D721Med (cell line): ENCODE results near the gene RETREG1.
A peak's percentile ranks its signal among the peaks of the same experiment; 100 is the strongest.

Source experiments
- DNase-seq: peaks from one replicate; pipeline ENCODE4 v3.0.0; 2011; ENCODE audit warnings: low spot score; ENCODE audit not compliant: insufficient read length
- FAIRE-seq: peaks from 2 replicates; lab custom pipeline; 2011; peaks lifted over from hg19 to GRCh38; lab: Jason Lieb, UNC
- TF ChIP-seq, protein P1 (sequence below): IDR thresholded peaks from 2 replicates; pipeline ENCODE4 v1.5.1; 2012; ENCODE audit warnings: mild to moderate bottlenecking, control low read depth; ENCODE audit not compliant: insufficient read depth; ENCODE audit errors: missing control alignments

The RETREG1 gene

DNA sequence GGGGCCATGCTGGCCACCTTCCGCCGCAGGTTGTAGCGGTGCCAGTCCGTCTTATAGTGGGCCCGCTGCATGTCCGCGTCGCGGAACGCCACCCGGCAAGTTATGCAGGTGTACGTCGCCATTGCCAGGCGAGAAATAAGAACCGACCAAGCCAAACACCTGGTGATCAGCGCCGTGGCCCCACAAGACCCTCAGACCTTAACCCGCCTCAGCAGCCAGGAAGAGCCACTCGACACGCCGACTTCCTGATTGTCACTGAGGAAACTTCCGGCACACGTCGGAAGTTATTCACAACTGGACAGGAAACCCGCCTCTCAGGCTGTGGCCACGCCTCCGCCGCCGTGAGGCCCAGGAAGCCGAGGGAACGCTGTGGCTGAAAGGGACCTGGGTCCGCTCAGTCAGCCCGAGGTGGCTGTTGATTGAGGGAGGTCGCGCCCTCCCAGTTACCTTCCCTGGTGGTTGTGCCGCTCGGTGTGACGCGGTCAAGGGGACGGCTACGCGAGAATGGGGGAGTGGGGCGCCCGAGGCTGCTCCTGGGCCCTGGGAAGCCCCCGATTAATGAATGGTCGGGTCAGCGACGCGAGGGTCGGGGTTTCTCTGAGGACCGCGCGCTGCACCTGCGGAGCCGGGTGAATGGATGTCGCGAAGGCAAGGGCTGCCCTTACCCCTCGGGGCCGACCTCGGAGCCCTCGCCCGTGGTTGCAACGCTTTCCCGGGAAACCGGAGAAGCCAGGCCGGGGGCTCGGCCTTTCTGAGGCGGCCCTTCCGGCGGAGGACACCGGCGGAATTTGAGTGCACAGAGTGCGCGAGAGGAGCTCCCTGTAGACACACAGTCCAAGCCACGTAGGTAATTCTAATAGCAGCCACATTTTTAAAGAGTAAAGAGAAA is 151.0 kb downstream of the RETREG1 start, which contains the start of gene ZNF622:
Gene ZNF622 (minus strand): TSS at position 257 of the 889 bp plus-strand sequence. CDS start 135 bp downstream, at position 122.
- TF ChIP-seq, protein P1, sequence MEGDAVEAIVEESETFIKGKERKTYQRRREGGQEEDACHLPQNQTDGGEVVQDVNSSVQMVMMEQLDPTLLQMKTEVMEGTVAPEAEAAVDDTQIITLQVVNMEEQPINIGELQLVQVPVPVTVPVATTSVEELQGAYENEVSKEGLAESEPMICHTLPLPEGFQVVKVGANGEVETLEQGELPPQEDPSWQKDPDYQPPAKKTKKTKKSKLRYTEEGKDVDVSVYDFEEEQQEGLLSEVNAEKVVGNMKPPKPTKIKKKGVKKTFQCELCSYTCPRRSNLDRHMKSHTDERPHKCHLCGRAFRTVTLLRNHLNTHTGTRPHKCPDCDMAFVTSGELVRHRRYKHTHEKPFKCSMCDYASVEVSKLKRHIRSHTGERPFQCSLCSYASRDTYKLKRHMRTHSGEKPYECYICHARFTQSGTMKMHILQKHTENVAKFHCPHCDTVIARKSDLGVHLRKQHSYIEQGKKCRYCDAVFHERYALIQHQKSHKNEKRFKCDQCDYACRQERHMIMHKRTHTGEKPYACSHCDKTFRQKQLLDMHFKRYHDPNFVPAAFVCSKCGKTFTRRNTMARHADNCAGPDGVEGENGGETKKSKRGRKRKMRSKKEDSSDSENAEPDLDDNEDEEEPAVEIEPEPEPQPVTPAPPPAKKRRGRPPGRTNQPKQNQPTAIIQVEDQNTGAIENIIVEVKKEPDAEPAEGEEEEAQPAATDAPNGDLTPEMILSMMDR, result no peak
- FAIRE-seq (no peak), DNase-seq (peak; percentile 29)

DNA sequence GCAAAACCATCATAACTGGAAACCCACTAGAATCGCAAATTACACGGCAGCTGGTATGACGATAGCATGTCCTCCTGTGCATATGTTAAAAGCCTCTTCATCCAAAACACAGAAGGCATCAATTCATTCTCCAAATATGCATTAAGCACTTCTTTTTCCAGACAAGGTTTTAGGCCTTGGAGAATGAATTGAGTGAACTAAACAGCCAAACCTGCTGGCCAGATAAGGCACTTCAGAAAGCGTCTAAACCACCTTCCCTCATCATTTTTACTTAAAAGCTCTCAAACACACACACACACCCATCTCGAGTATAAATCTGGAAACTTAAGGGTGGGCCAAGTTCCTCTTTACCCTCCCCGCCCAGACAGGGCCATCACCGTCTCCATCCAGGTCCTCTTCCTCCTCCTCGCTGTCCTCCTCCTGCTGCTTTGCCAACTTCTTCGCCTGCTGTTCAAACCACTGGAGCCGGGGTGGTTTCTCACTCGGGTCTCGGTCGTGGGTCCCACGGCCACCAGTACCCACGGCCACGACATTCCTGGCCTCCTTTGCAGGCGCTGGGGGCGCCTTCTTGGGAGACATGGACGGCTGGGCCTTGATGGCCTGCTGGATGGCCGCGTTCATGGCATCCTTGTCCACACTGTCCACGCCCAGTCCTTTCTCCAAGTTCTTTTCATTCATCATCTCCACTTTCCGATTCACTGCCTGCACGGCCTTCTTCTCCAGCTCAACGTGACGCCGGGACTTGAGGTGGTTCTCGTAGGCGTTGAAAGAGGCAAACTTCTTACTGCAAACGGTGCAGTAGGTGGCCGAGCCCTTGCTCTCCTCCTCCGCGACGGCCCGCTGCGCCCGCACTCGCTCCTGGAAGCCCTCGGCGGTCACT is 151.9 kb downstream of the RETREG1 start:
- TF ChIP-seq, protein P1, result no peak
- no peak for DNase-seq
- no peak for FAIRE-seq

DNA sequence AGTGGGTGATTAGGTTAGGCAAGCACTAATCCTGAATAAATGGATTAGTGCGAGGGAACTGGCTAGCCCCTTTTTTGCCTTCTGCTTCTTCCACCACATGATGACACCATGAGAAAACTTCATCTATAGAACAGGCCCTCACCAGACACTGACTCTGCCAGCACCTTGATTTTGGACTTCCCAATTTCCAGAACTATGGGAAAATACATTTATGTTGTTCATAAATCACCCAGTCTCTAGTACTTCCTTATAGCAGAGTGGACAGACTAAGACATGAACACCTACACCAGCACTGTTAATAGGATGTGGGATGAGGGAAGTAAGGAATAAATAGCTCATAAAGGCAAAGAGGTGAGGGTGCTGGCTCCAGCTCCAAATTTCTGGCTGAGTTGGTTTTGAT is 152.6 kb downstream of the RETREG1 start:
- FAIRE-seq (no peak), DNase-seq (no peak)
- TF ChIP-seq, protein P1, result no peak

DNA sequence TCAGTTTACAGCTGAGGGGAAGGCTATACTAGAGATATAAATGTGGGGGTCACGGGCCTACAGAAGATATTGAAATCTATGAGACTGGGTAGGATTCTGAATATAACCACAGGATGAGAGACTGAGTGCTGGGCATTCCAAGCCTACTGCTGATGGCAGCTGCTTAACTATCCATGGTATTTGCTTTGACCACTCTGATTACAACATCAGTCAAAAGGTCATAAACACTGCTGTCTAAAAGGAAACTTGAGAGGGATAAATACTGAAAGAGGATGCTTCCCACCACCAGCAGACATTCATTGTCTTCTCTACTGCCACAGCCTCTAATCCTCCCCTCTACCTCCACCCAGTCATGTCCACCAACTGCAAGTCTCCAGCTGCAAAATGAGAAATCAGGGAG is 155.0 kb downstream of the RETREG1 start:
- FAIRE-seq (no peak), DNase-seq (no peak)
- TF ChIP-seq, protein P1, result no peak

DNA sequence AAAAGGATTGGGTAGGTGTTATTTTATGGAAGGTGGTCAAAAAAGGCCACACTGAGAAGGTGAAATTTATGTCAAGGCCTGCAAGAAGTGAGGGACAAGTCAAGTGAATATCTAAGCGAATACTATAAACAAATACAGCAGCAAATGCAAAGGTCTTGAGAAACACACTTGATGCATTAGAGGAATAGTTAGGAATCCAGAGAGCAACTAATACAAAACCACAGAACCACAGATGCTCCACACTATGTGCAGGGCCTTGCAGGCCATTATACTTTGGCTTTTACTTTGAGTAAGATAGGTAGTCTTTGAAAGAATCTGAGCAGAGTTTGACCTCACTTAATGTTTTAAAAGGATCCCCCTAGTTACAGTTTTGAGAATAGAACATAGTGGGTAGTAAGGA is 155.8 kb downstream of the RETREG1 start:
- TF ChIP-seq, protein P1, result no peak
- DNase-seq (no peak), FAIRE-seq (no peak)

DNA sequence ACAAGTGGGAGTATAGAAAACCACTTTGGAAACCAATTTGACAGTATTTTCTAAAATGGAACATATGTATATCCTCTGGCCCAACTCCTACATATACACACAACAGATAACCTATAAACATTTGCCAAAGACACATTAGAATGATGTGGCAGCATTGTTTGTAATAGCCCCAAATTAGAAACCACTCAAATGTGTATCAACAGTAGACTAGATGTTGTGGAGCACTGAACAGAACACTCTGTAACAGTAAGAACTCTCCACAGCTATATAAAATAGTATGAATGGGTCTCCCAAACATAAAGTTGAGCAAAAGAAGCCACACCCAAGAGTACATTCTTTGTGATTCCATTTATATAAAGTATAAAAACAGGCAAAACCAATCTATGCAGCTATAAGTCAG is 157.3 kb downstream of the RETREG1 start:
- TF ChIP-seq, protein P1, result no peak
- no peak for FAIRE-seq
- DNase-seq, result no peak
